SU-DHL-6 (cell line): Measurements from ENCODE around the gene ADAM8.
A peak's percentile ranks its signal among the peaks of the same experiment; 100 is the strongest.

ENCODE experiments used
- H2AFZ ChIP-seq: fragments of 200-600 bp; sonication (generic); 2 replicates; pipeline ENCODE4 v1.6.1; 2014; ENCODE audit warnings: low read depth, mild to moderate bottlenecking, moderate library complexity, mixed read lengths, antibody characterized with exemption, low read length; ENCODE audit not compliant: severe bottlenecking
- H3F3A ChIP-seq: fragments of 200-600 bp; shearing (Covaris generic); 2 replicates; pipeline ENCODE4 v1.6.0; 2016; ENCODE audit warnings: antibody characterized with exemption, mild to moderate bottlenecking; ENCODE audit not compliant: insufficient read depth
- H3K27ac ChIP-seq: fragments of 200-600 bp; sonication (generic); 2 replicates; pipeline ENCODE4 v1.5.1; 2016; ENCODE audit warnings: low read depth, mild to moderate bottlenecking, low read length, moderate library complexity, mixed read lengths
- H3K27me3 ChIP-seq: fragments of 200-600 bp; sonication (generic), shearing (Covaris generic); 2 replicates; pipeline ENCODE4 v1.6.0; 2014; ENCODE audit warnings: mild to moderate bottlenecking, low read length
- H3K36me3 ChIP-seq: fragments of 200-600 bp; sonication (generic); 2 replicates; pipeline ENCODE4 v1.6.1; 2014; ENCODE audit warnings: mild to moderate bottlenecking, low read length, mixed read lengths
- H3K4me2 ChIP-seq: fragments of 300-600, 200-600 bp; shearing (Covaris generic), sonication (generic); 2 replicates; pipeline ENCODE4 v1.6.0; 2014; ENCODE audit warnings: low read length, low read depth, mild to moderate bottlenecking; ENCODE audit not compliant: poor library complexity, severe bottlenecking
- H3K4me3 ChIP-seq: fragments of 200-600 bp; sonication (generic); 2 replicates; pipeline ENCODE4 v1.5.1; 2014; ENCODE audit warnings: antibody characterized with exemption, low read length, mild to moderate bottlenecking, mixed read lengths; ENCODE audit not compliant: insufficient read depth, poor library complexity, severe bottlenecking
- H3K79me2 ChIP-seq: fragments of 200-600 bp; sonication (generic); 2 replicates; pipeline ENCODE4 v1.6.1; 2014; ENCODE audit warnings: mild to moderate bottlenecking, low read length, moderate library complexity; ENCODE audit not compliant: insufficient read depth
- H3K9ac ChIP-seq: fragments of 200-600 bp; sonication (generic); 2 replicates; pipeline ENCODE4 v1.7.0; 2014; ENCODE audit warnings: mild to moderate bottlenecking, low read length
- H3K9me2 ChIP-seq: fragments of 200-600 bp; sonication (generic); replicated peaks from 2 replicates; pipeline ENCODE4 v1.6.1; 2014; ENCODE audit warnings: low read length; ENCODE audit not compliant: insufficient read depth
- H3K9me3 ChIP-seq: fragments of 200-600 bp; sonication (generic); 2 replicates; pipeline ENCODE4 v1.6.1; 2014; ENCODE audit warnings: low read length, mixed read lengths; ENCODE audit not compliant: insufficient read depth
- H4K20me1 ChIP-seq: fragments of 200-600 bp; sonication (generic); 2 replicates; pipeline ENCODE4 v1.6.1; 2014; ENCODE audit warnings: low read depth, mild to moderate bottlenecking, antibody characterized with exemption, low read length, moderate library complexity, mixed read lengths
- EZH2phosphoT487 ChIP-seq: fragments of 200-600 bp; sonication (generic), shearing (Covaris generic); conservative IDR thresholded peaks from 2 replicates; pipeline ENCODE4 v1.6.1; 2018; ENCODE audit warnings: mild to moderate bottlenecking, antibody characterized with exemption, low read length, moderate library complexity, mixed read lengths
- TF ChIP-seq, protein P1 (sequence below): fragments of 200-600 bp; sonication (generic); IDR thresholded peaks from one replicate; pipeline ENCODE4 v1.5.1; 2017; ENCODE audit warnings: antibody characterized with exemption, mild to moderate bottlenecking, low read length, moderate library complexity; ENCODE audit not compliant: insufficient read depth, poor library complexity, severe bottlenecking

Gene ADAM8

DNA sequence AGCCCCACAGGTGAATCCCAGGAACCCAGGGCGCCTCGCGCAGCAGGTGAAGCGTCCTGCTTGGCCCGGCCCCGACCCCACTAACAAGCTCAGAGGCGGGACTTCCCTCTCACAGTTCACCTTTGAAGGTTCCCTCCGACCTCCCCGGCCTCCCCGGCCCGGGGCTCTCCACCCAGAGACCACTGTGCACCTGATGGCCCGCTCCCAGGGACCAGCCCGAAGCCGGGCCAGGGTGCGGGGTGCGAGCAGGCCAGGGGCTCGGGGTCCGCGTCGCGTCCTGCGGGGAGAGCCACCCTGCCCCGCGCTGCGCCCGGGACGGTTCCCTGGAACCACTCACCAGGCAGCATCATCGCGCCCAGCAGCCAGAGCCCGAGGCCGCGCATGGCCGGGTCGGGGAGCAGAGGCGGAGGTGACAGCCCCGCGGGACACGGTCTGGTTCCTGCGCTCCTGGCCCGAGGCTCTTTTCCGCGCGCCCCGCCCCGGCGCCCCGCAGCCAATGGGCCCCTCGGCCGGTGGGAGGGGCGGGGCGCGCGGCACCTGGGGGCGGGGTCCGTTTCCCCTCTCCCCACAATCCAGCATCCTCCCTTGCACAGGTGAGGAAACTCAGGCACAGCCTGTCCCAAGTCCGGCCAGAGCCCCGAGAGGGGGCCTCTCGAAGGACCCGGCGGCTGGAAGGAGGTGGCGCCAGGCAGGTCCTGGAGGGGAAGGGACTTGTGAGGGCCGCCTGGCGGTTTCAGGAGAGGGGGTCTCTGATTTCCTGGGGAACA lies at the start of gene ADAM8:
ADAM8 (minus strand) TSS at position 434 of the 767 bp plus-strand sequence; CDS start at position 383, 51 bp downstream.
- H3K4me2 ChIP-seq = peak within 1 kb of the TSS; percentile 36
- no peaks in the 10 kb centered on the region for H3K27me3 ChIP-seq
- no peak within 1 kb of the TSS for H3K9ac ChIP-seq
- TF ChIP-seq, protein P1, sequence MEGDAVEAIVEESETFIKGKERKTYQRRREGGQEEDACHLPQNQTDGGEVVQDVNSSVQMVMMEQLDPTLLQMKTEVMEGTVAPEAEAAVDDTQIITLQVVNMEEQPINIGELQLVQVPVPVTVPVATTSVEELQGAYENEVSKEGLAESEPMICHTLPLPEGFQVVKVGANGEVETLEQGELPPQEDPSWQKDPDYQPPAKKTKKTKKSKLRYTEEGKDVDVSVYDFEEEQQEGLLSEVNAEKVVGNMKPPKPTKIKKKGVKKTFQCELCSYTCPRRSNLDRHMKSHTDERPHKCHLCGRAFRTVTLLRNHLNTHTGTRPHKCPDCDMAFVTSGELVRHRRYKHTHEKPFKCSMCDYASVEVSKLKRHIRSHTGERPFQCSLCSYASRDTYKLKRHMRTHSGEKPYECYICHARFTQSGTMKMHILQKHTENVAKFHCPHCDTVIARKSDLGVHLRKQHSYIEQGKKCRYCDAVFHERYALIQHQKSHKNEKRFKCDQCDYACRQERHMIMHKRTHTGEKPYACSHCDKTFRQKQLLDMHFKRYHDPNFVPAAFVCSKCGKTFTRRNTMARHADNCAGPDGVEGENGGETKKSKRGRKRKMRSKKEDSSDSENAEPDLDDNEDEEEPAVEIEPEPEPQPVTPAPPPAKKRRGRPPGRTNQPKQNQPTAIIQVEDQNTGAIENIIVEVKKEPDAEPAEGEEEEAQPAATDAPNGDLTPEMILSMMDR = no peak
- TF ChIP-seq EZH2phosphoT487 = no peak
- no peaks in the 10 kb centered on the region for H3F3A ChIP-seq
- no peaks in the 10 kb centered on the region for H3K79me2 ChIP-seq
- no peaks in the 10 kb centered on the region for H4K20me1 ChIP-seq
- no peaks in the 10 kb centered on the region for H3K9me3 ChIP-seq
- no peaks in the 10 kb centered on the region for H3K9me2 ChIP-seq
- H3K27ac ChIP-seq = no peak within 1 kb of the TSS
- no peak within 1 kb of the TSS for H2AFZ ChIP-seq
- no peak within 1 kb of the TSS for H3K4me3 ChIP-seq
- H3K36me3 ChIP-seq = no peaks in the 10 kb centered on the region

DNA sequence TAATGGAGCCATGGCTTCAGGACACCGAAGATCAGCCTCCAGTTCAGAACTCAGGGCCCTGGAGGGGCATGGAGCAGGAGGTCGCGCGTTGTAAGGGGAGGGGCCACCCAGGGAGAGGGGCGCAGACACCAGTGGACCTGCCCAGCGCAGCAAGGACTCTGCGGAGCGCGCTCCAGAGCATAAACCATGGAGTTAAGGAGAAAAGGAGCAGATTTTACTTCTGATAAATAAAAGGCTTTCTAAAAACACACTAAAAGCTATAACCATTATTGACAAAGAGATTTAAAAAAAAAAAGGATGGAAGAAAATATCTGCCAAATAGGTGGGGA lies 49.5 kb upstream of the ADAM8 start:
- H3K9ac ChIP-seq = no peak overlapping the region
- H3K27me3 ChIP-seq = no peaks in the 10 kb centered on the region
- no peak overlapping the region for H3K27ac ChIP-seq
- H2AFZ ChIP-seq = no peak overlapping the region
- no peaks in the 10 kb centered on the region for H4K20me1 ChIP-seq
- 0 out of 2 replicates have a peak, but pooled peaks cover 5% of the 10 kb centered on the region for H3F3A ChIP-seq
- TF ChIP-seq EZH2phosphoT487 = no peak
- TF ChIP-seq, protein P1 = no peak
- H3K4me3 ChIP-seq = no peak overlapping the region
- H3K9me3 ChIP-seq = no peaks in the 10 kb centered on the region
- no peaks in the 10 kb centered on the region for H3K9me2 ChIP-seq
- H3K36me3 ChIP-seq = no peaks in the 10 kb centered on the region
- no peaks in the 10 kb centered on the region for H3K79me2 ChIP-seq
- no peak overlapping the region for H3K4me2 ChIP-seq

DNA sequence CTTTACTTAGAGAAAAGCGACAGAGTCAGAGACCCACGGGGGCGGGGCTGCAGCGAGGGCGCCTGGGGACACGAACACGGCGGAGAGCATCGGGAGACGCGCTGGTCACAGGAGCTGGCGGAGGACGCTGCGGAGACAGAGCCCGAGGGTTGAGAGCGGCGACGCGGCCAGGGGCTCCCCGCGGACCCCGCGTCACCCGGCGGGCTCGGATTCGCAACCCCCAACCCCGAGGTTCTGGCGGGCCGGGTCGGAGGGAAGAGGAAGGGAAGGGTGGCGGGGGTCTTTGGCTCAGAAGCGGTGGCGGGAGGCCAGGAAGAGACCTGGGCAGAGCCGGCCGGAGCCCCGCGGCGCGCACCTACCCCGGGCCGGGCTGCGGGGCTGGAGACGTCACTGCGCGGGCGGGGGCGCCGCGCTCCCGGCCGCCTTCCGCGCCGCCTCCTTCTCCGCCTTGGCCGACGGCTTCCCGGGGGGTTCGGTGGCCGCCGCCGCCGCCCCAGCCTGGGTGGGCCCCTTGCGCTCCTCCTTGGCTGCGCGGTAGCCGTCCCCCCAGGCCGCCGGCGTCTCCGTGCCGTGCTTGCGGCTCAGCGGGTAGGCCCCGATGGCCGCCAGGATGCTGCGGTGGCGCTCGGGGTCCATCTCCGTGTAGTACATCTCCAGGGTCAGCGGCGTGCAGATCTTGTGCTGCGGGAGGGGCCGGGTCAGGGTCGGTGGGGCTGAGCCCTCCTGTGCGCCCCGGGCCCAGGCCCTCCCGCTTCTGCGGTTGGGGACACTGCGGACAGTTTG lies 49.0 kb upstream of the ADAM8 start:
- no peak overlapping the region for H3K4me3 ChIP-seq
- H3K9me3 ChIP-seq = no peaks in the 10 kb centered on the region
- TF ChIP-seq, protein P1 = no peak
- TF ChIP-seq EZH2phosphoT487 = no peak
- H3K27ac ChIP-seq = no peak overlapping the region
- H3K36me3 ChIP-seq = no peaks in the 10 kb centered on the region
- H3K79me2 ChIP-seq = no peaks in the 10 kb centered on the region
- no peak overlapping the region for H3K4me2 ChIP-seq
- no peaks in the 10 kb centered on the region for H4K20me1 ChIP-seq
- no peaks in the 10 kb centered on the region for H3K27me3 ChIP-seq
- H3F3A ChIP-seq = 0 out of 2 replicates have a peak, but pooled peaks cover 5% of the 10 kb centered on the region
- no peaks in the 10 kb centered on the region for H3K9me2 ChIP-seq
- H2AFZ ChIP-seq = no peak overlapping the region
- no peak overlapping the region for H3K9ac ChIP-seq
